ENCODE results near the gene ARHGAP28.

GRCh38 chr18:6728331-6728730, 1.2 kb upstream of the ARHGAP28 start:
- no peak for TF ChIP-seq EZH2 (IDR thresholded peaks at IDR 0.05; ENCODE audit: insufficient read depth, poor library complexity, severe bottlenecking)
- no peak for TF ChIP-seq EZH2phosphoT487 (IDR thresholded peaks at IDR 0.05; ENCODE audit: insufficient read depth, low read depth)

All from GM23248 (cell line).